GM12878 (cell line): ENCODE data around the gene AGER. TPM values are rescaled to one million over a fixed set of nuclear protein-coding genes. Genes with fewer than 3 reads are reported as not detected.

ENCODE experiments used
- ATAC-seq: fragments of 200-7000 bp; cut with Tn5 transposase; 3 replicates; pipeline ENCODE4 v1.9.1; 2020; ENCODE audit warnings: mild to moderate bottlenecking, moderate library complexity
- BruUV-seq: library from RNA; stranded (reverse); fragments of 400-500 nt; replicated peaks from 2 replicates; lab custom pipeline; 2021; lab: Mats Ljungman, UMichigan
- CTCF ChIA-PET: fragments of 300-600 bp; sonication (Branson Sonifier 250); formaldehyde crosslinking; extraction: SDS; loops from one replicate; lab custom pipeline; 2021; ENCODE audit warnings: inconsistent platforms; lab: Yijun Ruan, JAX
- POLR2A ChIA-PET: fragments of 350-600 bp; formaldehyde crosslinking; extraction: SDS; loops from one replicate; lab custom pipeline; 2021; ENCODE audit warnings: inconsistent platforms; lab: Charles Lee
- RAD21 ChIA-PET: fragments of 300-600 bp; sonication (Branson Sonifier 250); formaldehyde crosslinking; loops from one replicate; lab custom pipeline; 2023; ENCODE audit warnings: antibody characterized with exemption; ENCODE audit not compliant: unreplicated experiment; lab: Charles Lee
- SMC1A ChIA-PET: fragments of 300-600 bp; sonication (Branson Sonifier 250); formaldehyde crosslinking; loops from one replicate; lab custom pipeline; 2023; ENCODE audit not compliant: unreplicated experiment, uncharacterized antibody; lab: Charles Lee
- DNase-seq: peaks from one replicate; pipeline ENCODE4 v3.0.0-alpha.2; 2011; ENCODE audit warnings: low read depth, low spot score
- FAIRE-seq: peaks from 3 replicates; lab custom pipeline; 2011; peaks lifted over from hg19 to GRCh38; lab: Jason Lieb, UNC
- H2AFZ ChIP-seq: 2 replicates; pipeline ENCODE4 v1.6.0; 2011; ENCODE audit warnings: low read depth, low read length, control low read depth; ENCODE audit not compliant: control insufficient read depth
- H3K27ac ChIP-seq: 2 replicates; pipeline ENCODE4 v1.5.1; 2011; ENCODE audit warnings: control low read depth; ENCODE audit not compliant: control insufficient read depth, insufficient read depth
- H3K27me3 ChIP-seq, 2 experiments: replicated peaks in 1 of 2; 2 replicates each; pipeline versions ENCODE4 v1.6.0 to v1.6.1; 2011; ENCODE audit warnings: low read length in 1 of 2; ENCODE audit not compliant: control insufficient read depth in 2 of 2, insufficient read depth in 2 of 2
- H3K36me3 ChIP-seq, 2 experiments: 2 replicates each; pipeline ENCODE4 v1.5.1; 2011; ENCODE audit warnings: low read length in 1 of 2; ENCODE audit not compliant: control insufficient read depth in 2 of 2, insufficient read depth in 2 of 2
- H3K4me1 ChIP-seq: 2 replicates; pipeline ENCODE4 v1.6.1; 2011; ENCODE audit warnings: mild to moderate bottlenecking, low read length, moderate library complexity, mixed read lengths; ENCODE audit not compliant: control insufficient read depth, insufficient read depth
- H3K4me2 ChIP-seq: 2 replicates; pipeline ENCODE4 v1.6.0; 2011; ENCODE audit warnings: control low read depth; ENCODE audit not compliant: control insufficient read depth, insufficient read depth
- H3K4me3 ChIP-seq: fragments of 200-600 bp; sonication (generic); 2 replicates; pipeline ENCODE4 v1.5.1; 2016
- H3K79me2 ChIP-seq: 2 replicates; pipeline ENCODE4 v1.6.0; 2011; ENCODE audit warnings: low read length; ENCODE audit not compliant: control insufficient read depth, insufficient read depth
- H3K9ac ChIP-seq: 2 replicates; pipeline ENCODE4 v1.8.0; 2011; ENCODE audit warnings: low read length, control low read depth, mixed read lengths; ENCODE audit not compliant: control insufficient read depth, insufficient read depth
- H3K9me3 ChIP-seq: replicated peaks from 3 replicates; pipeline ENCODE4 v1.5.1; 2011; ENCODE audit warnings: mild to moderate bottlenecking, low read length; ENCODE audit not compliant: control insufficient read depth, insufficient read depth
- H4K20me1 ChIP-seq: 2 replicates; pipeline ENCODE4 v1.6.0; 2011; ENCODE audit not compliant: control insufficient read depth, insufficient read depth
- BCL3 ChIP-seq: IDR thresholded peaks from 2 replicates; pipeline ENCODE4 v1.6.1; 2011; ENCODE audit warnings: borderline replicate concordance, low read depth, mild to moderate bottlenecking, moderate library complexity, low read length; ENCODE audit not compliant: insufficient read depth, poor library complexity, severe bottlenecking
- SMAD1 ChIP-seq: fragments of 450-650 bp; IDR thresholded peaks from 2 replicates; pipeline ENCODE4 v1.6.1; 2018; ENCODE audit warnings: mild to moderate bottlenecking, low read depth; ENCODE audit not compliant: partially characterized antibody
- SUPT20H ChIP-seq: IDR thresholded peaks from 2 replicates; pipeline ENCODE4 v1.6.1; 2011; ENCODE audit warnings: low read depth, mild to moderate bottlenecking, low read length, moderate library complexity, borderline replicate concordance; ENCODE audit not compliant: control insufficient read depth
- USF1 ChIP-seq: IDR thresholded peaks from 2 replicates; pipeline ENCODE4 v1.6.1; 2011; ENCODE audit warnings: borderline replicate concordance, low read depth, mild to moderate bottlenecking, moderate library complexity, mixed read lengths, low read length; ENCODE audit not compliant: insufficient read depth; ENCODE audit errors: extremely low read length
- ZNF274 ChIP-seq: IDR thresholded peaks from one replicate; pipeline ENCODE4 v1.8.0; 2011; ENCODE audit not compliant: insufficient read length, insufficient read depth
- WGBS: methylation state at CpG from one replicate; pipeline ENCODE4 v1.1.6; 2016; ENCODE audit warnings: low lambda C conversion rate; ENCODE audit not compliant: insufficient replicate concordance, insufficient coverage; ENCODE audit errors: missing lambda C conversion rate; 5-methylcytosine and 5-hydroxymethylcytosine counted together
- in situ Hi-C: fragments of 300-500 bp; cut with MboI; formaldehyde crosslinking; loops from 9 replicates; pipeline ENCODE4 v1.14.3; 2018; ENCODE audit warnings: mixed read lengths
- intact Hi-C: fragments of 100-400 bp; cut with micrococcal nuclease; formaldehyde crosslinking; loops from one replicate; pipeline ENCODE4 v1.14.2; 2022; ENCODE audit not compliant: unreplicated experiment
- polyA plus RNA-seq, 11 experiments: library from polyadenylated mRNA; depleted of rRNA in 4 of 11; unstranded in 6 of 11; stranded (reverse) in 5 of 11; fragments of >200 nt; fragmentation: Nextera tagmentation in 4 of 11; fragmentation: Illumina TruSeq in 1 of 11; extraction: Ambion mirVana in 4 of 11; extraction: Trizol in 1 of 11; gene quantifications; 1 replicate in 1 of 11; 2 replicates in 10 of 11; pipeline versions ENCODE4 v1.2.1 to v1.2.3, GENCODE V29; 2011 to 2016; ENCODE audit warnings: inconsistent platforms in 2 of 11, missing spikeins in 2 of 11, low read depth in 1 of 11
- total RNA-seq, 4 experiments: library from RNA; depleted of rRNA in 3 of 4; stranded (reverse); fragments of >200 nt in 3 of 4; fragmentation: Illumina TruSeq in 1 of 4; extraction: Trizol in 1 of 4; gene quantifications; 2 replicates each; pipeline versions ENCODE4 v1.2.1 to v1.2.3, GENCODE V29; 2013 to 2021

Gene AGER
- total and polyA plus RNA-seq, 10 of the 15 experiments (the other 5 are each of a cell fraction or from before 2014, with no cell fraction given), result 1.1 to 18.2 (median 3.9) TPM

GRCh38 chr6:32137454-32137853 lies 46.6 kb downstream of the AGER start:
- Histone ChIP-seq H3K36me3 (no peaks in the 10 kb centered on the region), H4K20me1 (no peaks in the 10 kb centered on the region), H3K4me2 (no peak overlapping the region), H3K4me1 (no peaks in the 10 kb centered on the region), H3K79me2 (no peaks in the 10 kb centered on the region), H3K27me3 (no peaks in the 10 kb centered on the region; a peak in 1 of 4 replicates), H3K9ac (no peak overlapping the region), H3K9me3 (no peaks in the 10 kb centered on the region), H3K27ac (no peak overlapping the region), H2AFZ (no peak overlapping the region), H3K4me3 (no peak overlapping the region)
- intact Hi-C loops (no loop called here), in situ Hi-C loops (no loop called here)
- FAIRE-seq (no peak), DNase-seq (no peak), ATAC-seq (no peak)
- BruUV-seq, result no TSS peak
- ChIA-PET CTCF (no interaction called here), SMC1A (no interaction called here), RAD21 (no interaction called here), POLR2A (interaction anchor here (0.7 kb wide), 1 partner anchor 9 kb away, joined by 4 read pairs; no protein-coding TSS in a partner anchor)
- no peak for TF ChIP-seq ZNF274

- H3K4me1 ChIP-seq, result peaks cover 4% of the 10 kb centered on the region
- 67% methylated on average over 4 of the region's 4 CpGs for WGBS
- TF ChIP-seq SMAD1, result no peak
- TF ChIP-seq SUPT20H, result no peak
- TF ChIP-seq BCL3, result no peak
- no peak for TF ChIP-seq USF1
Measured at GRCh38 chr6:32133786-32134185, 50.3 kb downstream of the AGER start.

More at GRCh38 chr6:32133786-32134185, 50.3 kb downstream of the AGER start:
- ChIA-PET CTCF (no interaction called here), RAD21 (no interaction called here), SMC1A (no interaction called here), POLR2A (no interaction called here)
- intact Hi-C loops (no loop called here), in situ Hi-C loops (no loop called here)
- no peak overlapping the region for H3K4me2 ChIP-seq
- no peaks in the 10 kb centered on the region for H3K36me3 ChIP-seq
- H4K20me1 ChIP-seq, result no peaks in the 10 kb centered on the region
- H3K79me2 ChIP-seq, result peaks cover 3% of the 10 kb centered on the region
- H3K4me3 ChIP-seq, result no peak overlapping the region
- H3K9ac ChIP-seq, result no peak overlapping the region
- FAIRE-seq, result no peak
- no peak overlapping the region for H2AFZ ChIP-seq
- no peak overlapping the region for H3K27ac ChIP-seq
- no peak for ATAC-seq
- H3K27me3 ChIP-seq, result no peaks in the 10 kb centered on the region
- no peaks in the 10 kb centered on the region for H3K9me3 ChIP-seq
- no peak for DNase-seq
- no TSS peak for BruUV-seq
